ENCODE measurements around the gene IGF2BP2. TPM values are rescaled to one million over a fixed set of nuclear protein-coding genes. Genes with fewer than 3 reads are reported as not detected.

IGF2BP2 gene
- total RNA-seq, 1 donor from 2014 or later = 9.8 TPM

DNA sequence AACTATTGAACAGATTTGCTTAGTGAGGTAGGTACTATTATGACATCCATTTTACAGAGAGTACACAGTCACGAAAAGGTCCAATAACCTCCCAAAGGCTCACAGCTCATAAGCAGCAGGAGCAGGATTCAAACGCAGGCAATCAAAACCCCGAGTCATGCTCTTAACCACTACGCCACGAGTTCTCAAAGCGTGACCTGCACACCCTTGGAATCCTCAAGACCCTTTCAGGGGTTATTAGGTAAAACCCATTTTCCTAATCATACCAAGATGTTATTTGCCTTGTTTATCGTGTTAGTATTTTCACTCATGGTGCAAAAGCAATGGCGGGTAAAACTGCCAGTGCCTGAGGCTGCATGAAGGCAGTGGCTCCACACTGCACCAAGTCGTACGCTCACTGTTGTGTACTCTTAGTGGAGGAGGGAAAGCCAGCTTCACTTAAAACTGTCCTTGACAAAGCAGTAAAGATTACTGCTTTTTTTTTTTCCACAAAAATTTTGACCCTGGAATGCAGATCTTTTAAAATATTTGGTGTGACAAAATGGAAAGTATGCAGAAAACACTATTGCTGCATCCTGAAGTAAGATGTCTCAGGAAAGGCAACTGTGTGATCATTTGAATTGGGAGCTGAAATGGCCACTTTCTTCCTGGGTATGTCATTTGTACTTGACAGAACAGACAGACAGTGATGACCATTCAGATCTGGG, 96.1 kb downstream of the IGF2BP2 start:
- H3K4me1 ChIP-seq = no peaks in the 10 kb centered on the region
- intact Hi-C loops (cut with DNase I) = no loop called here
- no peaks in the 10 kb centered on the region for H3K9me3 ChIP-seq
- H3K4me3 ChIP-seq = no peak overlapping the region
- H3K36me3 ChIP-seq = no peaks in the 10 kb centered on the region
- H3K27ac ChIP-seq = no peak overlapping the region
- no peak for DNase-seq (ENCODE audit: extremely low spot score in 2 of 2)
- TF ChIP-seq POLR2A (IDR thresholded peaks at IDR 0.05) (no peak), POLR2AphosphoS5 (IDR thresholded peaks at IDR 0.05; ENCODE audit: insufficient read depth in 1 of 2, low read depth in 1 of 2) (no peak)
- TF ChIP-seq, protein P1, sequence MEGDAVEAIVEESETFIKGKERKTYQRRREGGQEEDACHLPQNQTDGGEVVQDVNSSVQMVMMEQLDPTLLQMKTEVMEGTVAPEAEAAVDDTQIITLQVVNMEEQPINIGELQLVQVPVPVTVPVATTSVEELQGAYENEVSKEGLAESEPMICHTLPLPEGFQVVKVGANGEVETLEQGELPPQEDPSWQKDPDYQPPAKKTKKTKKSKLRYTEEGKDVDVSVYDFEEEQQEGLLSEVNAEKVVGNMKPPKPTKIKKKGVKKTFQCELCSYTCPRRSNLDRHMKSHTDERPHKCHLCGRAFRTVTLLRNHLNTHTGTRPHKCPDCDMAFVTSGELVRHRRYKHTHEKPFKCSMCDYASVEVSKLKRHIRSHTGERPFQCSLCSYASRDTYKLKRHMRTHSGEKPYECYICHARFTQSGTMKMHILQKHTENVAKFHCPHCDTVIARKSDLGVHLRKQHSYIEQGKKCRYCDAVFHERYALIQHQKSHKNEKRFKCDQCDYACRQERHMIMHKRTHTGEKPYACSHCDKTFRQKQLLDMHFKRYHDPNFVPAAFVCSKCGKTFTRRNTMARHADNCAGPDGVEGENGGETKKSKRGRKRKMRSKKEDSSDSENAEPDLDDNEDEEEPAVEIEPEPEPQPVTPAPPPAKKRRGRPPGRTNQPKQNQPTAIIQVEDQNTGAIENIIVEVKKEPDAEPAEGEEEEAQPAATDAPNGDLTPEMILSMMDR (IDR thresholded peaks at IDR 0.05) = no peak
- H3K27me3 ChIP-seq = no peaks in the 10 kb centered on the region

DNA sequence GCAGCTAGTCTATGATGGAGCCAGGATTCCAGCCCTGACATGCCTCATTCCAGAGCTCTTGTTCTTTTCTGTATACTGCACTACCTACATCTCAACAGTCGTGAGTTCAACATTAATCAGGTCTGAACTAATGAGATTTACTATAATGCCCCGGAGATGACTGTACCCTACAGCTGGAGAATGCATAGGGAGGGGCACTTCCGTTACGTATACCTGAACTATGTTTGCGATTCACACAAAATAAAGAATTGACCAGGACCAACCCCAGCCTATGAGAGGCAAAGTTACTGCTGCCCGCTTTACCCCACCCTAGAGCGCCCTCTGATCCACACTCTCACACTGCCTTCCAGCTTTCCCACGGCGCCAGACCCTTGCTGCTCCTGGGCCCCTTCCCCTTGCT, 97.0 kb downstream of the IGF2BP2 start:
- intact Hi-C loops (cut with DNase I) = no loop called here
- no peaks in the 10 kb centered on the region for H3K9me3 ChIP-seq
- H3K36me3 ChIP-seq = no peaks in the 10 kb centered on the region
- TF ChIP-seq POLR2AphosphoS5 (IDR thresholded peaks at IDR 0.05; ENCODE audit: insufficient read depth in 1 of 2, low read depth in 1 of 2) (no peak), POLR2A (IDR thresholded peaks at IDR 0.05) (no peak)
- TF ChIP-seq, protein P1 (IDR thresholded peaks at IDR 0.05) = no peak
- H3K27ac ChIP-seq = no peak overlapping the region
- H3K27me3 ChIP-seq = no peaks in the 10 kb centered on the region
- no peak overlapping the region for H3K4me3 ChIP-seq
- H3K4me1 ChIP-seq = no peaks in the 10 kb centered on the region
- no peak for DNase-seq (ENCODE audit: extremely low spot score in 2 of 2)

DNA sequence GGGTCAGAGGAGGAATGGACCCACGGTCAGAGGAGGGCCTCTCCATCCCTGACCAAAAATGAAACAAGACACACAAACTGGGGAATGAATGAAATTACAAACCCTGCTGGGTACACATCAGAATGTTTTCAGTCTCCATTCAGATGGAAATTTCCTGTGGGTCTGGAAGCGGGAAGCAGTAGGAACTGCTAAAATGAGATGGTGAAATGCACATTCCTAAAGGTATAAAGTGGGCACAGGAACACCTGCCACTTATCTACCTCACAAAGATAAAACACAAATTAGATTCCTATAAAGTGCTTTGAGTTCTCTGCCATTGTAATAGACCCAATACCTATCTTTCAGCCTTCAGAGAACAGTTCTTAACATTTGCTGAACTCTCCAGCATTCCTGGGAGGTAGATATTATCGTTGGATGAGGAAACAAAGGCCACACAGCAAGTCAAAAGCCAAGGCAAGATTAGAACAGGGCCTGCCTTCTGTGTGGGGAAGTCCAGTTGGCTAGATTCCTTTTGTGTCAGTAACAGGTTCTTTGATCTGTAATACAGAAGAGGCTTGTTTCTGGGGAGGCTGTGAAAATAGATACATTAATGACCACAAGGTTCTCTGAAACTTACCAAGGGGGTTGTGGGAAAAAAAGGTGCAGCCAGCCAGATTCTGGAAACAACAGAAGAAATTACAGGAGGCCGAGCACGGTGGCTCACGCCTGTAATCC, 98.4 kb downstream of the IGF2BP2 start:
- no peaks in the 10 kb centered on the region for H3K9me3 ChIP-seq
- no peak for TF ChIP-seq POLR2AphosphoS5 (IDR thresholded peaks at IDR 0.05; ENCODE audit: insufficient read depth in 1 of 2, low read depth in 1 of 2)
- no peak for TF ChIP-seq POLR2A (IDR thresholded peaks at IDR 0.05)
- TF ChIP-seq, protein P1 (IDR thresholded peaks at IDR 0.05) = no peak
- no peaks in the 10 kb centered on the region for H3K4me1 ChIP-seq
- no peak overlapping the region for H3K27ac ChIP-seq
- intact Hi-C loops (cut with DNase I) = no loop called here
- H3K27me3 ChIP-seq = no peaks in the 10 kb centered on the region
- DNase-seq (ENCODE audit: extremely low spot score in 2 of 2) = no peak
- no peaks in the 10 kb centered on the region for H3K36me3 ChIP-seq
- no peak overlapping the region for H3K4me3 ChIP-seq

DNA sequence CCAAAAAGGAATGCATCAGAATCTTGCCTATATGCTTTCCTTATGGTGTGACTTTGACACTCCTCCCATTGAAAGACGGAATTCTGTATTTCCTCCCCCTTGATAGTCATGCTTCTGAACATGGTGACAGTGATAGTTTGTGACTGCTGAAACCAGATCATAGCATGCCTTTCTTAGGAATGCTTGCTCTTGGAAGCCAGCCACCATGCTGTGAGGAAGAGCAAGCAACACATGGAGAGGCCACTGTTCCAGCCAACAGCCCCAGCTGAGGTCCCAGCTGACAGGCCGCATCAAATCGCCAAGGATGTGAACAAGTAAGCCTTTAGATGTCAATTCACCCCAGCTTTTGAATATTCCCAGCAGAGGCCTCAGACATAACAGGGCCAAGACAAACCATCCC, 100.1 kb downstream of the IGF2BP2 start:
- H3K27me3 ChIP-seq = no peaks in the 10 kb centered on the region
- H3K9me3 ChIP-seq = no peaks in the 10 kb centered on the region
- TF ChIP-seq POLR2AphosphoS5 (IDR thresholded peaks at IDR 0.05; ENCODE audit: insufficient read depth in 1 of 2, low read depth in 1 of 2) (no peak), POLR2A (IDR thresholded peaks at IDR 0.05) (no peak)
- TF ChIP-seq, protein P1 (IDR thresholded peaks at IDR 0.05) = no peak
- no peak overlapping the region for H3K27ac ChIP-seq
- no peaks in the 10 kb centered on the region for H3K36me3 ChIP-seq
- DNase-seq (ENCODE audit: extremely low spot score in 2 of 2) = no peak
- H3K4me1 ChIP-seq = no peaks in the 10 kb centered on the region
- H3K4me3 ChIP-seq = no peak overlapping the region
- intact Hi-C loops (cut with DNase I) = no loop called here

DNA sequence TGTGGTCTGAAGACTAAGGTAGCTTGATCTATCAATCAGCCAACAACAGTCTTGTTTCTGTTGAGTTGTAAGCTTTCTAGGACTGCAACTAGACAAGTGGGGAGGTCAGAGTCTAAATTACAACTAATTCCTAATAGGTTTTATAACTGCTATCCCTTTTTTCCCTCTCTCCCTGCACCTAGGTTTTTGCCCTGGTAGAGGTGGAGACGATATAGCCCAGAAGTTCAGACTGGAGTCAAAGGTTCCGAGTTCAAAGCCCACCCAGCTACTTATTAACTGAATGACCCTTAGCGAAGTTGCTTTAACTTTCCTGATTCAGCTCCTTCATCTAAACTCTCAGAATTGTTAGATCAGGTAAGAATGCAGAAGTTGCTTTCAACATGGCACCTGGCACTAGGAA, 100.6 kb downstream of the IGF2BP2 start:
- Histone ChIP-seq H3K27me3 (no peaks in the 10 kb centered on the region), H3K4me1 (no peaks in the 10 kb centered on the region), H3K36me3 (no peaks in the 10 kb centered on the region), H3K4me3 (no peak overlapping the region), H3K27ac (no peak overlapping the region), H3K9me3 (no peaks in the 10 kb centered on the region)
- TF ChIP-seq POLR2A (IDR thresholded peaks at IDR 0.05) (no peak), POLR2AphosphoS5 (IDR thresholded peaks at IDR 0.05; ENCODE audit: insufficient read depth in 1 of 2, low read depth in 1 of 2) (no peak)
- TF ChIP-seq, protein P1 (IDR thresholded peaks at IDR 0.05) = no peak
- intact Hi-C loops (cut with DNase I) = no loop called here
- no peak for DNase-seq (ENCODE audit: extremely low spot score in 2 of 2)
